Endothelial cell of umbilical vein (primary cell): ENCODE data around the gene PTGES2. TPM values are rescaled to one million over a fixed set of nuclear protein-coding genes. Genes with fewer than 3 reads are reported as not detected.

Experiments
- BruUV-seq: library from RNA; stranded (reverse); fragments of 400-500 nt; replicated peaks from 2 replicates; lab custom pipeline; 2021; lab: Mats Ljungman, UMichigan
- CTCF ChIA-PET: fragments of 300-600, 350-600 bp; sonication (Branson Sonifier 250); formaldehyde crosslinking; loops from one replicate; lab custom pipeline; 2021; ENCODE audit warnings: antibody characterized with exemption, inconsistent platforms; lab: Charles Lee
- POLR2A ChIA-PET: fragments of 300-600, 350-600 bp; sonication (Branson Sonifier 250); formaldehyde crosslinking; loops from one replicate; lab custom pipeline; 2021; ENCODE audit warnings: antibody characterized with exemption, inconsistent platforms; lab: Charles Lee
- DNase-seq: peaks from one replicate; pipeline ENCODE4 v3.0.0-alpha.2; 2011; ENCODE audit warnings: low read depth, low spot score
- FAIRE-seq: peaks from 2 replicates; lab custom pipeline; 2011; peaks lifted over from hg19 to GRCh38; lab: Jason Lieb, UNC
- H2AFZ ChIP-seq: 2 replicates; pipeline ENCODE4 v1.6.0; 2012; ENCODE audit warnings: low read depth, low read length, control low read depth, inconsistent platforms
- H3K27ac ChIP-seq: 2 replicates; pipeline ENCODE4 v1.5.1; 2011; ENCODE audit warnings: low read depth, mild to moderate bottlenecking, control low read depth, low read length, moderate library complexity; ENCODE audit not compliant: insufficient read depth
- H3K27me3 ChIP-seq, 2 experiments: 2 replicates each; pipeline versions ENCODE4 v1.6.0 to v1.6.1; 2011; ENCODE audit warnings: low read length in 2 of 2, mixed read lengths in 1 of 2; ENCODE audit not compliant: control insufficient read depth in 2 of 2, insufficient read depth in 2 of 2
- H3K36me3 ChIP-seq, 2 experiments: 2 replicates in 1 of 2; 3 replicates in 1 of 2; pipeline ENCODE4 v1.5.1; 2011; ENCODE audit warnings: low read length in 2 of 2, mild to moderate bottlenecking in 1 of 2, moderate library complexity in 1 of 2; ENCODE audit not compliant: control insufficient read depth in 2 of 2, insufficient read depth in 2 of 2; ENCODE audit errors: extremely low read depth in 1 of 2
- H3K4me1 ChIP-seq: 3 replicates; pipeline ENCODE4 v1.5.1; 2011; ENCODE audit warnings: mild to moderate bottlenecking, low read length; ENCODE audit not compliant: control insufficient read depth, insufficient read depth; ENCODE audit errors: extremely low read depth
- H3K4me2 ChIP-seq: 2 replicates; pipeline ENCODE4 v1.6.1; 2011; ENCODE audit warnings: low read length, control low read depth, mixed read lengths; ENCODE audit not compliant: insufficient read depth
- H3K4me3 ChIP-seq, 3 experiments: fragments of 200-600 bp in 1 of 3; sonication (generic), shearing (Covaris generic) in 1 of 3; replicated peaks in 1 of 3; 2 replicates each; pipeline ENCODE4 v1.5.1; 2011 to 2016; ENCODE audit warnings: control low read depth in 3 of 3, low read length in 3 of 3, mild to moderate bottlenecking in 2 of 3, inconsistent platforms in 1 of 3, low read depth in 1 of 3, moderate library complexity in 1 of 3; ENCODE audit not compliant: insufficient read depth in 1 of 3
- H3K79me2 ChIP-seq: 2 replicates; pipeline ENCODE4 v1.6.0; 2012; ENCODE audit warnings: low read length, inconsistent platforms; ENCODE audit not compliant: control insufficient read depth, insufficient read depth
- H3K9ac ChIP-seq: replicated peaks from 2 replicates; pipeline ENCODE3; 2011; ENCODE audit warnings: low read length, control low read depth; ENCODE audit not compliant: insufficient read depth; ENCODE audit errors: extremely low read depth
- H3K9me1 ChIP-seq: replicated peaks from 3 replicates; pipeline ENCODE4 v1.6.0; 2011; ENCODE audit warnings: mild to moderate bottlenecking, low read length; ENCODE audit not compliant: control insufficient read depth, insufficient read depth; ENCODE audit errors: extremely low read depth
- H3K9me3 ChIP-seq: replicated peaks from 2 replicates; pipeline ENCODE4 v1.5.1; 2012; ENCODE audit warnings: low read length, inconsistent platforms; ENCODE audit not compliant: control insufficient read depth, insufficient read depth
- H4K20me1 ChIP-seq: replicated peaks from 2 replicates; pipeline ENCODE3; 2011; ENCODE audit warnings: mild to moderate bottlenecking, low read length; ENCODE audit not compliant: control insufficient read depth, insufficient read depth; ENCODE audit errors: extremely low read depth
- CTCF ChIP-seq, 2 donors: IDR thresholded peaks; 1 replicate in 1 of 2; 2 replicates in 1 of 2; pipeline ENCODE4 v1.5.1; 2011; ENCODE audit warnings: low read length in 2 of 2, mild to moderate bottlenecking in 2 of 2, moderate library complexity in 2 of 2, control low read depth in 1 of 2, inconsistent platforms in 1 of 2, low read depth in 1 of 2; ENCODE audit not compliant: insufficient read depth in 1 of 2; ENCODE audit errors: extremely low read depth in 1 of 2
- EZH2 ChIP-seq: IDR thresholded peaks from 2 replicates; pipeline ENCODE4 v1.6.1; 2012; ENCODE audit warnings: borderline replicate concordance, low read depth, mild to moderate bottlenecking, moderate library complexity, low read length, inconsistent platforms; ENCODE audit not compliant: severe bottlenecking
- FOS ChIP-seq: IDR thresholded peaks from 2 replicates; pipeline ENCODE4 v1.6.1; 2011; ENCODE audit warnings: mild to moderate bottlenecking, low read length, moderate library complexity, borderline replicate concordance; ENCODE audit not compliant: insufficient read depth
- GATA2 ChIP-seq: IDR thresholded peaks from 2 replicates; pipeline ENCODE4 v1.7.0; 2011; ENCODE audit warnings: low read depth, mild to moderate bottlenecking, moderate library complexity, mixed read lengths, low read length; ENCODE audit not compliant: insufficient read length, insufficient read depth
- JUN ChIP-seq: IDR thresholded peaks from 2 replicates; pipeline ENCODE4 v1.6.1; 2011; ENCODE audit warnings: borderline replicate concordance, low read depth; ENCODE audit not compliant: insufficient read length, insufficient read depth
- MYC ChIP-seq: IDR thresholded peaks from one replicate; pipeline ENCODE4 v1.6.1; 2011; ENCODE audit warnings: mild to moderate bottlenecking, low read depth, low read length
- POLR2A ChIP-seq: IDR thresholded peaks from 2 replicates; pipeline ENCODE4 v1.6.1; 2012; ENCODE audit warnings: low read depth, mild to moderate bottlenecking, control low read depth, low read length
- dilution Hi-C: fragments of 300-500 bp; cut with MboI; formaldehyde crosslinking; loops from one replicate; pipeline ENCODE4 v1.15.0; 2019; ENCODE audit warnings: low sequenced_read_pairs; ENCODE audit not compliant: extremely low pct_ligation_motif_present
- intact Hi-C: fragments of 100-400 bp; cut with micrococcal nuclease; formaldehyde crosslinking; loops from one replicate; pipeline ENCODE4 v1.10.0; 2022
- polyA plus RNA-seq, 4 experiments: library from polyadenylated mRNA; depleted of rRNA in 3 of 4; stranded (reverse) in 3 of 4; unstranded in 1 of 4; fragments of >200 nt; gene quantifications; 2 replicates each; pipeline versions ENCODE4 v1.2.1 to v1.2.3, GENCODE V29; 2011 to 2012; ENCODE audit warnings: missing spikeins in 1 of 4
- total RNA-seq: library from RNA; stranded (reverse); gene quantifications from 2 replicates; pipeline ENCODE4 v1.2.3, GENCODE V29; 2021

PTGES2 gene
- total and polyA plus RNA-seq, 2 donors (not counting 3 experiments of a cell fraction or from before 2014, with no cell fraction given): 64.2 to 69.9 TPM

GRCh38 chr9:128146591-128147120 is 19.1 kb upstream of the PTGES2 start:
- dilution Hi-C loops: no loop called here
- no peaks in the 10 kb centered on the region for H4K20me1 ChIP-seq
- intact Hi-C loops: no loop called here
- no peak overlapping the region for H2AFZ ChIP-seq
- no peaks in the 10 kb centered on the region for H3K27me3 ChIP-seq
- CTCF ChIA-PET: interaction anchor here (2.0 kb wide), 1 partner anchor 29 kb away, joined by 7 read pairs; no protein-coding TSS in a partner anchor
- FAIRE-seq (no peak), DNase-seq (no peak)
- no peaks in the 10 kb centered on the region for H3K9me3 ChIP-seq
- BruUV-seq: no TSS peak
- H3K4me2 ChIP-seq: no peak overlapping the region
- H3K36me3 ChIP-seq: no peaks in the 10 kb centered on the region
- H3K9ac ChIP-seq: no peak overlapping the region
- H3K4me3 ChIP-seq: no peak overlapping the region
- no peak overlapping the region for H3K27ac ChIP-seq
- POLR2A ChIA-PET: no interaction called here
- H3K9me1 ChIP-seq: no peaks in the 10 kb centered on the region
- H3K79me2 ChIP-seq: no peaks in the 10 kb centered on the region
- H3K4me1 ChIP-seq: no peaks in the 10 kb centered on the region
- no peak for TF ChIP-seq FOS
- TF ChIP-seq MYC: no peak
- no peak for TF ChIP-seq EZH2
- no peak for TF ChIP-seq POLR2A
- no peak for TF ChIP-seq CTCF (IDR thresholded peaks at IDR 0.05; ENCODE audit: extremely low read depth in 1 of 2, insufficient read depth in 1 of 2, low read depth in 1 of 2, low read length in 2 of 2)
- no peak for TF ChIP-seq GATA2
- no peak for TF ChIP-seq JUN
